GM10248 (cell line): ENCODE results near the gene HECW1.

ENCODE experiments used
- CTCF ChIA-PET: fragments of 300-600 bp; sonication (Branson Sonifier 250); formaldehyde crosslinking; extraction: SDS; loops from one replicate; lab custom pipeline; 2021; ENCODE audit warnings: antibody characterized with exemption; lab: Yijun Ruan, JAX
- POLR2A ChIA-PET: fragments of 350-650 bp; sonication (Branson Sonifier 250); formaldehyde crosslinking; extraction: SDS; loops from one replicate; lab custom pipeline; 2020; ENCODE audit warnings: antibody characterized with exemption; lab: Yijun Ruan, JAX
- DNase-seq: peaks from one replicate; pipeline ENCODE4 v3.0.0; 2012; ENCODE audit errors: extremely low spot score
- CTCF ChIP-seq: IDR thresholded peaks from 2 replicates; pipeline ENCODE4 v1.5.1; 2012; ENCODE audit warnings: mild to moderate bottlenecking, low read depth; ENCODE audit errors: extremely low read depth, missing control alignments, control extremely low read depth

Gene HECW1

GRCh38 chr7:43294080-43294630 is 181.7 kb downstream of the HECW1 start:
- ChIA-PET CTCF (interaction anchor here (1.2 to 2.7 kb wide), 2 partner anchors 18 to 32 kb away, joined by 3 to 7 read pairs; no protein-coding TSS in a partner anchor), POLR2A (no interaction called here)
- no peak for TF ChIP-seq CTCF
- no peak for DNase-seq

DNA sequence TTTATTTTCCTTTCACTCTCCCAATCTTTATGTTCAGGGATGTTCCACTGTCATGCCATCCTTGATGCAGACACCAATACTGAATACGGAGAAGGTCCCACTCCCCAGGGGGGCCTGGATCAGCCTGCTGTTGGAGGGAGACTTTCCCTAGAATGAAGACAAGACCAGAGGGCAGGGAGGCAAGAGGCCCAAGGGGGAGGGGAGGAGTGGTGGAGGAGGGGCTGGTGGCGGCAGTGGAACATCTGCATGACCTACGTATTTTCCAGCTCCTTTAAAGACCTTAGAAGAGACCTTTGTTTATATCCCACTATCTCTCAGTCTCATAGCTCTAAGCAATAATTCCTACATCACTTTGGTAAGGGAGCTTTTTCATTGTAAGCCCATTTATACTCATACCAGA is 183.0 kb downstream of the HECW1 start:
- no peak for DNase-seq
- ChIA-PET CTCF (interaction anchor here (1.0 to 2.7 kb wide), 2 partner anchors 10 to 33 kb away, joined by 4 to 7 read pairs; no protein-coding TSS in a partner anchor), POLR2A (no interaction called here)
- TF ChIP-seq CTCF = no peak

GRCh38 chr7:43296306-43296705 is 183.9 kb downstream of the HECW1 start:
- POLR2A ChIA-PET = no interaction called here
- CTCF ChIA-PET = no interaction called here

GRCh38 chr7:43298617-43299016 is 186.2 kb downstream of the HECW1 start:
- no peak for TF ChIP-seq CTCF
- ChIA-PET POLR2A (no interaction called here), CTCF (interaction anchor here (1.5 to 2.0 kb wide), 2 partner anchors 17 to 37 kb away, joined by 5 to 6 read pairs; no protein-coding TSS in a partner anchor)

More at GRCh38 chr7:43296306-43296705, 183.9 kb downstream of the HECW1 start:
- no peak for TF ChIP-seq CTCF
- DNase-seq = no peak

GRCh38 chr7:43300121-43300520 is 187.7 kb downstream of the HECW1 start:
- TF ChIP-seq CTCF = no peak
- ChIA-PET POLR2A (no interaction called here), CTCF (interaction anchor here (0.6 to 1.8 kb wide), 4 partner anchors 10 to 539 kb away, joined by 3 to 4 read pairs (median 4); no protein-coding TSS in a partner anchor)
- DNase-seq = no peak

More at GRCh38 chr7:43298617-43299016, 186.2 kb downstream of the HECW1 start:
- no peak for DNase-seq

DNA sequence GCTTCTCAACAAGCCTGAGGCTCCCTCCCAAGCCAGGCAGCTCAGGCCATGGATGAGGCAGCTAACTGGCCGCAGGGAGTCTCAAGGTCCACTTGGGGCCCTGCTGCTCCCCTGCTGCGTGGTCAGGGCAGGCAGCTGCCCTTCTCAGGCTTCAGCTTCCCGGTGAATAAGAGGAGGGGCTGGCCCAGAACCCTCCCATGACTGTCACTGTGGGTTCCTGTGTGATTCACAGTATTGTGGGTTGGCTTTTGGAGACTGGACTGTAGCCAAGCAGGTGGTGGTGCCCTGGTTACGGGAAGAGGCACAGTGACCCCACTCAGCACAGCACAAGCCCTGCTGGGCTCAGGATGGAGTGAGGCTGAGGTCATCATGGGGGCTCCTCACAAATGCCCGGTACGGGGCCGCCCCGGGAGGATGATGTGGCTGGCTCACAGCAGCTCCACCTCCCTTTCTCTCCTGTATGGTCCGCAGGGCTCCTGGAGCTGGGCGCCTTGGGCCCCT is 189.8 kb downstream of the HECW1 start:
- POLR2A ChIA-PET = no interaction called here
- TF ChIP-seq CTCF = no peak
- CTCF ChIA-PET = no interaction called here
- DNase-seq = no peak
